PC-9 (cell line): ENCODE measurements around the gene PBX1.

Source experiments
- CTCF ChIP-seq: fragments of 200-600 bp; sonication (generic); conservative IDR thresholded peaks from 2 replicates; pipeline ENCODE4 v1.6.1; 2017; ENCODE audit warnings: mixed run types, antibody characterized with exemption, mild to moderate bottlenecking, moderate library complexity
- EZH2 ChIP-seq: fragments of 200-600 bp; sonication (generic); IDR thresholded peaks from 2 replicates; pipeline ENCODE4 v1.8.0; 2017; ENCODE audit warnings: antibody characterized with exemption, low read depth

- TF ChIP-seq CTCF (no peak), EZH2 (no peak)
Observed at GRCh38 chr1:164801791-164802502, 243.0 kb downstream of the PBX1 start.
